Measurements from ENCODE around the gene TEPSIN. TPM values are rescaled to one million over a fixed set of nuclear protein-coding genes. Genes with fewer than 3 reads are reported as not detected.

TEPSIN gene
- total RNA-seq, 1 experiment from 2014 or later: 38.8 TPM

GRCh38 chr17:81246679-81247338 lies 8.0 kb upstream of the TEPSIN start:
- Histone ChIP-seq H2AK5ac (ENCODE audit: insufficient read length, low read length) (no peak overlapping the region), H3K4ac (ENCODE audit: low read depth, low read length) (no peak overlapping the region), H4K8ac (replicated peaks; ENCODE audit: insufficient read length, low read depth, low read length) (no peak overlapping the region), H3K23me2 (ENCODE audit: insufficient read length, low read depth, low read length, poor library complexity, severe bottlenecking) (no peaks in the 10 kb centered on the region), H3K18ac (ENCODE audit: insufficient read length, low read depth, low read length) (no peak overlapping the region), H3K79me2 (ENCODE audit: insufficient read depth, low read length) (no peaks in the 10 kb centered on the region), H2AFZ (ENCODE audit: low read length) (no peak overlapping the region), H2BK120ac (ENCODE audit: low read depth, low read length, poor library complexity, severe bottlenecking) (no peak overlapping the region), H2BK5ac (ENCODE audit: insufficient read length, low read length) (no peak overlapping the region), H3K23ac (ENCODE audit: insufficient read length, low read depth, low read length) (no peak overlapping the region), H3K27me3 (ENCODE audit: insufficient read depth, low read length) (no peaks in the 10 kb centered on the region), H4K20me1 (ENCODE audit: control insufficient read depth, insufficient read depth, insufficient read length) (no peaks in the 10 kb centered on the region), H3K27ac (ENCODE audit: insufficient read length, low read depth, low read length) (no peak overlapping the region), H3K4me1 (ENCODE audit: insufficient read depth, low read length) (no peaks in the 10 kb centered on the region), H3K9me3 (ENCODE audit: control insufficient read depth, low read depth, low read length) (no peaks in the 10 kb centered on the region), H2BK15ac (ENCODE audit: low read depth, low read length) (no peak overlapping the region), H2BK12ac (ENCODE audit: insufficient read length, low read depth, low read length) (no peak overlapping the region), H3K56ac (ENCODE audit: insufficient read length, low read depth, low read length) (no peak overlapping the region), H3T11ph (ENCODE audit: low read length) (no peak overlapping the region), H4K5ac (ENCODE audit: insufficient read length, low read depth, low read length) (no peak overlapping the region), H3K79me1 (ENCODE audit: insufficient read depth, low read depth, low read length, poor library complexity, severe bottlenecking) (no peaks in the 10 kb centered on the region), H3K9ac (ENCODE audit: extremely low read depth, insufficient read length, low read length) (no peak overlapping the region), H3K14ac (ENCODE audit: insufficient read depth, low read length) (no peak overlapping the region), H4K91ac (ENCODE audit: insufficient read length, low read depth, low read length) (no peak overlapping the region), H2BK20ac (ENCODE audit: low read depth, low read length, poor library complexity, severe bottlenecking) (no peak overlapping the region), H3K4me2 (ENCODE audit: insufficient read depth, insufficient read length, low read length) (no peak overlapping the region)
- Mint-ChIP-seq H3K4me3 (no peak overlapping the region), H3K4me1 (peaks cover 6 to 12% of the 10 kb centered on the region in 2 experiments), H3K27ac (peak overlapping the region in 1 of 3 experiments; percentile 70; a peak in 3 of 7 replicates), H3K9me3 (no peaks in the 10 kb centered on the region; a peak in 1 of 5 replicates), H3K27me3 (ENCODE audit: low read depth) (peaks cover 3% of the 10 kb centered on the region), H3K36me3 (ENCODE audit: insufficient read depth in 1 of 3, low read depth in 3 of 3) (peaks cover 2 to 13% (median 6%) of the 10 kb centered on the region in 3 experiments; a peak in 5 of 7 replicates)
- no CpG with 5 or more reads among the region's 28 CpGs for WGBS (ENCODE audit: extremely low coverage, insufficient read length, low lambda C conversion rate)
- no peak for DNase-seq
- TF ChIP-seq CTCF (conservative IDR thresholded peaks at IDR 0.05): no peak
